Measurements from ENCODE around the gene SLC25A52.
"Not testable (repeated sequence)": the region's sequence is repeated elsewhere in the genome, so short reads cannot be mapped to it uniquely, and the experiment has no call there.

SLC25A52 gene, protein sequence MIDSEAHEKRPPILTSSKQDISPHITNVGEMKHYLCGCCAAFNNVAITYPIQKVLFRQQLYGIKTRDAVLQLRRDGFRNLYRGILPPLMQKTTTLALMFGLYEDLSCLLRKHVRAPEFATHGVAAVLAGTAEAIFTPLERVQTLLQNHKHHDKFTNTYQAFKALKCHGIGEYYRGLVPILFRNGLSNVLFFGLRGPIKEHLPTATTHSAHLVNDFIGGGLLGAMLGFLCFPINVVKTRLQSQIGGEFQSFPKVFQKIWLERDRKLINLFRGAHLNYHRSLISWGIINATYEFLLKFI

DNA sequence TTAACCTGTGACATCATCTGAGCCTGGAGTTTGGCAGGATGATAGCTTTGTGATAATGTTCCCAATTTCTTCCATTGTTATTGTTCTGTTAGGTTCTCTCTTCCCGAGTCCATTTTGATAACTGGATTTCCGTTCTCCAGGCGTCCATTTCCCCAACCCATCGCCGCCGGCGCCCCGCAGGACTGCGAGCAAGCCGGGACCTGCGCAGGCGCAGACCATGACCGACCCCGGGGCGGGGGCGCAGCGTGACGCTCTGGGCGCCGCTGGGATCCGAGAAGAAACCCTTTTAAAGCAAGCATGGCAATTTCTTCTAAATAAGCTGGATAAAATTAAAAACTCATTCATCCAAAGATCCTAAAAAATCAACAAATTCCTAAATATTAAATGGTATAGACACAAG lies at the start of gene SLC25A52:
SLC25A52 (minus strand) TSS at position 186 of the 400 bp plus-strand sequence. CDS start 219 bp downstream, outside the sequence.
- no peak for DNase-seq (ENCODE audit: low spot score)

DNA sequence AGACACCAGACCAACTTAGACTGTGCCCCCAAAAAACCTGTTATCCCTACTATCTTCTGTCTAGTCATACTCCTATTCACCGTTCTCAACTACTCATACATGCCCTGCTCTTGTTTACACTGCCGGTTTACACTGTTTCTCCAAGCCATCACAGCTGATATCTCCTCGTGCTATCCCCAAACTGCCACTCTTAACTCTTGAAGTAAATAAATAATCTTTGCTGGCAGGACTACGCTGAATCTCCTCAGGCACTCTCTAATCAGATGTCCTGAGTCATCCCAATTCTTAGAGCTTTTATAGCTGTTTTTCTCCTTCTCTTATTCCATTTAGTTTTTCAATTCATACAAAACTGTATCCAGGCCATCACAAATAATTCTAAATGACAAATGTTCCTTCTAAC lies 48.4 kb upstream of the SLC25A52 start:
- not testable (repeated sequence) for DNase-seq (ENCODE audit: low spot score)

DNA sequence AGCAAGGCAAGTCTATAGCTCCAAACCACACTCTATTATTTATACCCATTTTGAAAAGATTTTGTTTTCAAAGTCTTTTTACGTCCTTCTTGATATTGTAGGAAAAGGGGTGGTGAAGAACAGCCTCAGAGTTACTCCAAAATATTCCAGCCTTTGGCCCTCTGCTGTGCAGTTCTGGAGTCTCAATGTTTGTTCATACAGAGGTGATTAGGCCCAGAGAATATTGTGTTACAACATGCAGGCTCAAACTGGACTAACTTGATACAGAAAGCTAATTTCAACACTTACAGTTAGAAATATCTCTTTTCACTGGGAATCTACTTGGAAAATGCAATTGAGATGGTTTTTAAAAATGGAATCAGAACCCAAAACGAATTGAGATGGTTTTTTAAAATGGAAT lies 40.4 kb upstream of the SLC25A52 start:
- DNase-seq (ENCODE audit: low spot score): no peak

DNA sequence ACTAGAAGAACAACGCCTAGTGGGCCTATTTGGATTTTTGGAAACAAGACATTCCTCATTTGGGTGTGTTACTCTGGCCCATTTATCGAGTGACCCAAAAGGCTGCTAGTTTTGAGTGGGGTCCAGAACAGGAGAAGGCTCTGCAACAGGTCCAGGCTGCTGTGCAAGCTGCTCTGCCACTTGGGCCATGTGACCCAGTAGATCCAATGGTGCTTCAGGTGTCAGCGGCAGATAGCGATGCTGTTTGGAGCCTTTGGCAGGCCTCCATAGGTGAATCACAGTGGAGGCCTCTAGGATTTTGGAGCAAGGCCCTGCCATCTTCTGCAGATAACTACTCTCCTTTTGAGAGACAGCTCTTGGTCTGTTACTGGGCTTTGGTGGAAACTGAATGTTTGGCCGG lies 38.6 kb upstream of the SLC25A52 start:
- not testable (repeated sequence) for DNase-seq (ENCODE audit: low spot score)

DNA sequence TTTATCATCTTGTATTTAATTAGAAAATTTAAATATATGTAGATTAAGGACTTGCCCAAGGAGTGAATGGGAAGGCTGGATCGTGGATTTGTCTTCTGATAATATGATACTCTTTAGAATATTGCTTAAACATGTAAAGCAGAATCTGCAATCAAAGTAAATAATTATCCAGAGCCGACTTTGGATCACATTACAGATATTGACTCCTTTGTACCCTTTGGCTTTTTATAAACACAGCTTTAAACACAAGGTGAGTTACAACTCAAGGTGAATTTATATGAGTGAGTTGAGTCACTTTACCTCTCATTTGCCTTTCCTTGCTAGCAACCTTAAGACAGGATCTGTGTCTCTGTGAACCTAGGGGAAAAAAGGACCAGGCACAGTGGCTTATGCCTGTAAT lies 37.7 kb upstream of the SLC25A52 start:
- no peak for DNase-seq (ENCODE audit: low spot score)

DNA sequence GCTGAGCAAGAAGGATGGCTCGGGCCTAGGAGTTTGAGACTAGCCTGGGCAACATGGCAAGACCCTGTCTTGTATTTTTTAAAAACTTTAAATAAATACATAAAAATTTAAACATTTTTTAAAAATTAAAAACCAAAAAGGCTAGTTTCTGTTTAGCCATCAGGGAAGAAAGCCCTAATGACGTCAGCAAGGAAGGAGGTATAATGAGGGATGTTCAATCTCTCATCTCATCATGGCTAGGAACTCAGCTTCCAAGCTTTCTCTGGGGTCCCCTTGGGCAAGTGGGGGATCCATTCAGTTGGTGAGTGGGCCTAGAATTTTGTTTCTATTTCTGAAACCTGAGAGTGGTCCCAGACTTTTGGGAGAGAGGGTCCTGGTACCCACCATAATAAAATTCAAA lies 35.1 kb upstream of the SLC25A52 start:
- no peak for DNase-seq (ENCODE audit: low spot score)

DNA sequence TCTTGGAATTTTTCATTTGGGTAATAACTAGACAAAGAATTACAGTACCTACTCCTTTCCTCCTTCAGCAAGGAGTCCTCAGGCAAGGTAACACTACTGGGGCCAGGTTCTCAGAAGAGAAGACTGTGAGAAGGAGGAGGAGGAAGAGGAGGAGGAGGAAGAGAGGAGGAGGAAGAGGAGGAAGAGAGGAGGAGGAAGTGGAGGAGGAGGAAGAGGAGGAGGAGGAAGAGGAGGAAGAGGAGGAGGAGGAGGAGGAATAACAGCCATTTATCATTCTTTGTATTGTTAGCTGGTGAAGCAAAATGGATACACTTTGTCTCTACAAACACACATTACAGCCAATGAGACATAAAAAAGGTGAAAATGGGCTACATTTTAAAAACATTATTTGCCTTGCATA lies 32.9 kb upstream of the SLC25A52 start:
- no peak for DNase-seq (ENCODE audit: low spot score)

DNA sequence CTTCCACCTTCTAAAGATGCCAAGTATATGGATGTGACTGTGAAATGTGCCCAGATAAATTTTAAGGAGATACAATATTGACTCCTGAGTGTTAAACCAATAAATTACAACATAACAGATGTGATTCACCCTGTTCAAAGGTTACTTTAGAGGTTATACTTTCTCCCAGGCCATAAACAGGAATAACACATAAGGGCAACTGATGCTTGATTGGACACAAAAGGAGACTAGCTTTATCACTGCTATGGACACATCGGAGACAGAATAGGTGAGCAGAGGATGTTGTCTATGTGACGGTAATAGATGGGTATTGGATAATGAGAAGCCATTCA lies 31.9 kb upstream of the SLC25A52 start:
- DNase-seq (ENCODE audit: low spot score): no peak

DNA sequence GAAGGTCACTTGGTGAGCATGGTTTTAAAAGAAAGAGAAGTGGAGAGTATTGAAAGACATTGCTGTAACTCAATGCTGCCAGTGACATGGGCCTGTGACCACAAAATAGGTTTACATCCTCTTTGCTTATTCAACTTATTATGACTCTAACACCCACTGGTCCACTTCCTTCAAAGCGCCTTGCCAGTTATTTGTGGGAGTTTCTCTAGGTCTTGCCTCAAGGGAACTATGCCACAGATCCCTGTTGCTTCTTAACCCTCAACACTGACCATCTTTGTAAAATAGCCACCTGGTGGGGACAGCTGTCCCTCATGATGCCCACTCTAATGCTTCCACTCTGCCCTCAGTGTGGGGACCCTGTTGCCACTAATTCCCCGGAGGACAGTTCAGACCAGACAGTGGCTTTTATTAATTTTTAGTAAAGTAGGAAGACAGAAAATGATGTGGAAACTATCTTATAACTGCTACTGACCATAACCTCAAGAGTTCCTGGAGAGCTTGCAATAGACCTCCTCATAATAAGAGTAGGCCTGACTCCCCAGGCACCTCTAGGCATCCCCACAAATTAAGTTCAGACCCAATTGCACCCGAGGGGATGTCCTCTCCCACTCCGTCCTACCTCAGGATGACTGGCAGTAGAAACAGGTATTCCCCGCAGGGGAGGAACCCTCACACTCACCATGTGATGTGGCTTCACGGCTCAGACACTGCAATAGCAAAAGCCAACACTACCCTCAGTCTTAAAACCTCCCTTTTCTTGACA lies 31.3 kb upstream of the SLC25A52 start:
- no peak for DNase-seq (ENCODE audit: low spot score)

DNA sequence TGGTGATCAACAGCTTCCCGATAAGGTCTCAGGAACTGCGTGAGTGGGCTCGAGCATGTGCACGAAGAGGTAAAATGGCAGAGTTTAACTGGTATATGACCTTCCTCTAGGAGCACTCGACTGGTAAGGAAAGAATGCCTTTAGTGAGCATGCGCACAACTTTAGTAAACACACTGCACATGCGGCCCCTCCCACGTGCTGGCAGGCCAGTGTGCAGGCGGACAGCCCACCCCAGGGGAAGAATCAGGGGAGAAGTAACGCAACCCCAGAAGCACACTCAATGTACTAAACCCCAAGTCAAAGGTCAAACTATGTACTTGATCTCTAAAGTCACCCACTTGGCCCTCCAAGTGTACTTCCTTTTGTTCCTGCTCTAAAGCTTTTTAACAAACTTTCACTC lies 28.7 kb upstream of the SLC25A52 start:
- DNase-seq (ENCODE audit: low spot score): no peak

DNA sequence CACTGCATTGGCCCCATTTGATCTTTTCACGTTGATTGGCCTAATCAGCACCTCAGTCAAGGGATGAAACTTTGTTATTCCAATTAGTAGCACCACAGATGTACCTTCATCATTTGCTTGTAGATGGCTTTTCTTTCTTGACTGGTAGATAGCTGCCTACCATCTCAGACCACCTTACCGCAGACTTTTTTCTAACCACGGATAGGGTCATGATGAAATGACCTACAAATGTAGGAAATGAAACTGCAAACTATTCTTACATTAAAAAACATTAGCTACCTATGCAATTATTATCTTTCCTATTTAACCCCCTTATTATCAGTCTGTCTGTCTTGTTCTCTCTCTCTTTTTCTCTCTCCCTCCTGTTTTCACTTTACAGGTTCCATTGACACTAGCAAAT lies 22.4 kb upstream of the SLC25A52 start:
- no peak for DNase-seq (ENCODE audit: low spot score)

DNA sequence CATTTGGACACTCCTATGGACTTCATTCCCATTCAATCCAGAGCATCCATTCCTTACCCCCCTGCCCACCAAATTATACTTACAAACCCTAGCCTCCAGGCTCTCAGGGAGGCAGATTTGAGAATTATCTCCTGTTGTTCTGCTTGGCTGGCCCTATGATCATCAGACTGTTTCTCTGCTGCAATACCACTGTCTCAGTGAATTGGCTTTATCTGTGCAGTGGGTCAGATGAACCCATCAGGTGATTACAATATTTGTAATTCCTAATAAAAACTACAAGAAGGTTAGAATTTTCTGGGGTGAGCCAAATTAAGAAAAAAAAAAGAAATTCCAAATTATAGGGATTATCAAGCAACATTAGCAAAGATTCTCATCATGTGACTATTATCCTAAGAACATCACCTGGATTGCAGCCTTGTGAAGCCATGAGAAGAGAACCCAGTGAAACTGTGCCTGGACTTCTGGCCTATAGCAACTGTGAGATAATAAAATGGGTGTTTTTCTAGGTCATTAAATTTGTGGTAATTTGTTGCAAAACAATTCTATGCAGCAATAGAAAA lies 17.8 kb upstream of the SLC25A52 start:
- DNase-seq (ENCODE audit: low spot score): no peak

DNA sequence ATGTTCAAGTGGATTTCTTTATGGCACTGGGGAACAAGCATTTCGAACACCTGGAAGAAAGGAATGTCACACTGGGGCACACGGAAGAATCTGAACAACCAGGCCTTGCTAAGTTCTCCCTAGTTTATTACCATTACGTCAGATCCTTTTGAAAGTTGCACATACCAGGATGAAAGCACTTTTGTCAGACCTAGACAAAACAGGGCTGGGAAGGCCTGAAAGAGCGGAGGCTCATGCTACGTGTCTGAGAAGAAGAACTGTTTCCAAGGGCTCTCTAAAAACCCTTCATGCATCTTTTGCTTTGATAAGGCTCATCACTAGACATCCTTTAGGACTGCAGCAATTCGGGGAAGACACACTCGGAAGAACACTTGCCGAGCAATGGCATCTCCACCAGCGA lies 15.4 kb upstream of the SLC25A52 start:
- DNase-seq (ENCODE audit: low spot score): no peak

DNA sequence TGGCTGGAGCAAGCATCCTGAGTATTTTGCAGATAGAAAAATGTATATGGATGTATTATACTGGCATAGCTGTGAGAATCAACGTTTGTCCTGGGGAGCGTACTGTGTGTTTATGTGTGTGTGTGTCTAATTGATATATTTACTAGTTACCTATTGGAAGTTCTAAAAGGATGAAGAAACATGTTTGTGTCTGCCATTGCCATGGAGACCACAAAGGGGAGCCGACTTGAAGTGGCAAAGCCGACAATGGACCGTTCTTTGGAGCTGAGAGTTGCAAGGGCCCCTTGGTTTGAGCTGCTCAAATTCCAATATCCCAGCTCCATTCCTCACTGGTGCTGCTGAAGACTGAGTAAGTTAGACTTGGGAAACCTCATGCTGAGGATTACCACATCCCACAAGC lies 14.3 kb upstream of the SLC25A52 start:
- DNase-seq (ENCODE audit: low spot score): no peak

DNA sequence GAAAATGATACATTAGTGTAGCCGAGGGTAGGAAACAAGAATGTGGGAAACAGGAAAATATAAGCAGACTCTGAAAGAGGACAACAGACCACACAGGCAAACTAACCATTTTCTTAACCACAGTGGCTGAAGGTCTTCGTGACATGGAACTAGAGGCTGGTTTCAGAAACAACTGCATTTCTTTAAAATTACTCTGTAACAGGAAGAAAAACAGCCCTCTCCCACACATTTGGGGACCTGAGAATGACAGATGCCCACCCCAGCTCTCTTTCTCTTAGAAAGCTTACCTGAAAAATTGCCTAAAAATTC lies 13.8 kb upstream of the SLC25A52 start:
- no peak for DNase-seq (ENCODE audit: low spot score)

DNA sequence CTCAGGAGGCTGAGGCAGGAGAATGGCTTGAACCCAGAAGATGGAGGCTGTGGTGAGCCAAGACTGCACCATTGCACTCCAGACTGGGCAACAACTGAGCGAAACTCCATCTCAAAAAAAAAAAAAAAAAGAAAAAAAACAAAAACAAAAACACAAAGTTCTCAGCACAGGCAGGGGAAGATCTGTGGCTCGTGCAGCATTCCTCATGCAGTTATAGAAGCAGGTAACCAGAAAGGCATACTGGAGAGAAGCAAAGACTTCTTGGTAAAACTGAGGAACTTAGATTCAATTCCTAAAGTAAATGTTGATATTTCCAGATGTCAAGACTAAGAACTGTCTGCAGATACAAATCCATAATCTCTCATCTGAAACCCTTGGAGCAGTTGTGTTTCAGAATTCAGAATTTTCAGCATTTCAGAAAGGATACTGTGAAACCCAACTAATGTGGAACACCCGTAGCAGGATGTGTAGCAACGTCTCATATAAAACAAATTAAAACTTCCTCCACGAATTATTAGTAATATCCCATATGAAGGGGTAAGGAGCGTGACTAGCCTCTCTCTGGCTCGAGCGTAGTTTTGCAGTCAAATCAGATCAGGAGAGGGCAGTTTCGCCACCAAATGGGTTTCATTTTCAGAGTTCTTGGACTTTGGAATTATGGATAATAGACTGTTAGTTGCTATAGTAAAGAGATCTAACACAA lies 13.2 kb upstream of the SLC25A52 start:
- DNase-seq (ENCODE audit: low spot score): no peak

DNA sequence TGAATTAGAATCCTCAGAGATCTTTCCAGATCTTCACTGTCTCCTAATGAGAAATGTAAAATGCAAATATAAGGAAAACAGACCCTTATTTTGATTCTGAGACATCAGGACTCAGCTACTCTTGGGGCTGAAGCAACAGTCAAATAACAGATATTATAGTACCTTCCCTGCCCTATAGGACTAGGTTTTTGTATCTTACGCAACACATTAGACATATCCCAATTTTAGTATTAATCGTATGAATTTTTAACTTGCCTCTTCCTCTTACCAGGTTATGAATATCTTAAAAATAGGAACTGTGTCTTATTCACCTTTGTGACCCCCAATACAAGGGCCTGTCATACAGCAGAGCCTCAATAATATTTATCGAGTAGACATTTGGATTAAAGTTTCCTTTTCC lies 12.0 kb upstream of the SLC25A52 start:
- no peak for DNase-seq (ENCODE audit: low spot score)

DNA sequence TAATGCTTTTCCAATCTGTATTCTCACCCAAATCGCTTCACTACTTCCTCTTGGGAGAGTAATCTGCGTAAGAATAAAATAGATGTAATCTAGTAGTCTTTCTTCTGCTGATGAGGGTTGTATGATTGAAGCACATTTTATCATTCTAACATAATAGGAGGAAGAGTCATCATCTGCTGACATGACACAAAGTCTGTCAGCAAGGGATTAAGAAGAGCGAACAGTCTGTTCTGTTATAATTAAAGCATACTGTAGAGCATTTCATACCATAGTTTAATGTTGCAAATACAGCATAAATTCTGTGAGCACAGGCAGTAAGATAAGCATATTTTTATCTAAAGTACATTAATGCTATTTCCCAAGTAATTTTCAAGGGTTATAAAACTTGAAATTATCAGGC lies 10.4 kb downstream of the SLC25A52 start:
- DNase-seq (ENCODE audit: low spot score): no peak

DNA sequence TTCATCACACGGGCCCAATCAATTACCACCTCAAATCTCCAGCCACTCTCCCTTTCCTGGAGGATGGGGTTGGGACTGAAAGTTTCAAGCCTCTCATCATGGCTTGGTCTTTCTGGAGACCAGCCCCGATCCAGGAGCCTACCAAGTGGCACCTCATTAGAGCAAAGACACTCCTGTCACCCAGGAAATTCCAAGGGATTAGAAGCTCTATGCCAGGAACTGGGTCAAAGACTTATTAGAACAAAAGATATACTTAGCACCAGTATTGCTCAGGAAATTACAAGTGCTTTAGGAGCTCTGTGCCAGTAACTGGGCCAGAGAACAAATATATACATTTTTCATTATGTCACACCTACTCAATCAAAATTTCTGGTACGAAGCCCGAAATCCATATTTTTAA lies 14.3 kb downstream of the SLC25A52 start:
- DNase-seq (ENCODE audit: low spot score): no peak

DNA sequence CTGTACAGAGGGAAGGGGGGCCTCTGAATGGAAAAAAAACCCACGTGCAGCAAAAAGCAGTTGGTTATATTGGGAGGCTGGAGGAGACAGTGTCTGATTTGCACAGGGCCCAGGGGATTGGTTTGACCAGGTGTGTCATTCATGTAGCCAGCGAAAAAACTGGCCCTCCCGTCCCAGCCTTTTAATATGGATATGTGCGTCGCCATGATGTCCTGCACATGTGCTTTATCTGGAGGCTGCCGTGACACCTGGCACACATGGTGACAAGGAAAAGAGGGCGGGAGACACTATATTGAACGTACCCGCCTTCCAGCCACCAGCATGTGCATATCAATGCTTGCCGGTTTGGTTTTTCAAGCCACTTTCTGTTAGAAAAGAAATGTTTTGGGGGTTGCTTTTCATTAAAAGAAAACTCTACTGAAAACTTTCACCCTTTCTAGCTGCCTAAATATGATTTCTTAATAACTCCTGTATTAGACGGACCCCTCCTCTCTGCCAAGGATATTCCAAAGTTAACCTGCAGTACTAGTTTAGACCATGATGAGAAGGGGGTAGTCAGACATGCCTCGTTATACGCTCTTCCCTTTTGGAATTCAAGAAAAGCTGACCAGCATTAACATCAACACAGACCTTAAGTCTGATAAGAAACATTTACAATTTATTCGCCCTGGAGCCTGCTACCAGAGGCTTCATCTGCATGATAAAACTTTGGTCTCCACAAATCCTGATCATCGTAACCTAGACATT lies 16.2 kb downstream of the SLC25A52 start:
- DNase-seq (ENCODE audit: low spot score): no peak

DNA sequence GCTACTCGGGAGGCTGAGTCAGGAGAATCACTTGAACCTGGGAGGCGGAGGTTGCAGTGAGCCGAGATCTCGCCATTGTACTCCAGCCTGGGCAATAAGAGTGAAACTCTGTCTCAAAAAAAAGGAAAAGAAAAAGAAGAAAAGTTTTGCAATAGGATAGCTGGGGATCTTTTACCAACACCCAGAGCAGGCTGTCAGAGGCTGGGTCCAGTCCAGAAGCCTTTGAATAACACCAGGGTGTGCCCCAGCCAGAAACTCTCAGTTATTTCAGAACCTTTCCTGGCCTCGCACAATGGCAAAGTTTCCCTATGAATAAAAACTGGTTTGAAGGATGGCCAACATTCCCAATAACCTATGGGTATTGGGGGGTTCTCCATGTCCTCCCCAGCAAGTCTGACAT lies 17.1 kb downstream of the SLC25A52 start:
- DNase-seq (ENCODE audit: low spot score): not testable (repeated sequence)

DNA sequence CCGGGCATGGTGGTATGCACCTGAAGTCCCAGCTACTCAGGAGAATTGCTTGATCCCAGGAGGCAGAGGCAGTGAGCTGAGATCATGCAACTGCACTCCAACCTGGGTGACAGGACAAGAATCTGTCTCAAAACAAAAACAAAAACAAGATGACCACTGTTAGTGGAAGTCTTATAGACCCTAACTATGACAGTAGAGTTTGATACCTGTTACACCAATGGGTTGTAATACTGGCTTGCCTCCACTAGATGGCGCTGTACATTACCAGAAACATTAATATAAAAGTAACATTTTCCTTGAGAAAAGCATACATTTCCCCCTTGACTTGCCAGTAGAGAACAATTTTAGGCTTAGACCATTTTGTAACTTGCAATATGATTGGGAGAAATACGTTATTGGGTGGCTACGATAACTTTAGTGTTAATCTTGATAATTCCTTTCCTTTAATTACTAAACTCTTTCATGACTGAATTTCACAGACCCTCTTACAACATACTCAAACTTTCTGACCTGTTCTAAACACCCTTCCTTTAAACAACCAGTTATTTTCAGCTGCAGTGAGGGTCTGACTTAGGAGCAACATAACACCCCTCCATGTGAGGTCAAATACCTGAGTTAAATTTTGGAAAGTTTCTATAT lies 19.5 kb downstream of the SLC25A52 start:
- DNase-seq (ENCODE audit: low spot score): no peak
